ENCODE data around the gene SINHCAF. TPM values are rescaled to one million over a fixed set of nuclear protein-coding genes. Genes with fewer than 3 reads are reported as not detected.

SINHCAF gene
- total RNA-seq, 2 donors from 2014 or later, result 10.2 to 47.5 TPM

DNA sequence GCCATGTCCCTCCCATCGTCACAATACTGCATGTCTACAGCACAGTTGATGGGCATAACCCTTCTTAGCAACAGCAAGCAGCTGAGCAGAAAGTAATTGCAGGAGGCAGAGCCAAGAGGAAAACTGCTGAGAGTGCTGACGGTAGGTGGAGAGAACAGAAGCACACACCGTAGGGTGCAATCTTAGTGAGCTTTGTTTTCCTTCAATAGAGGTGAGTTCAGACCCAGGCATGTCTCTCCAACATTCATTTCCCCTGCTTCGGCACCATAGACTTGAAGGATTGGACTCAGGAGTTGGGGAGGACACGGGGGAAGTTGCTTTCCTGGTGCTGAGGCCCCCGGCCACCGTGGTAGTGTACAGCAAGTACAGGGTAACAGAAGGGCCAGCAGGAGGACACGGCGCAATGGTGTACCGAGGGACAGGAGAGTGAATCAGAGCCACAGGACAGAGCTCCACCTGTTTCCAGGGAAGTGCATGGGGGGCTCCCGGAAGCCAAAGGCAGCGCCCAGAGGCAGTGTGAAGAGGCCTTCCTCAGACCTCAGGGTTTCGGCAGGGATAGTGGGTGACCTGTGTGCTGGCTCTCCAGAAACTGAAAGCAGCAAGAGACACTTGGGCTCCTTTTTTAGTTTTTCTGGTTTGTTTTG, 36.3 kb upstream of the SINHCAF start:
- no peak for TF ChIP-seq CTCF (IDR thresholded peaks at IDR 0.05)
- H3K9me3 ChIP-seq, result no peaks in the 10 kb centered on the region
- H3K27me3 ChIP-seq (replicated peaks; ENCODE audit: insufficient read depth), result no peaks in the 10 kb centered on the region
- no peaks in the 10 kb centered on the region for H3K36me3 ChIP-seq
- no peak for DNase-seq (ENCODE audit: low spot score)
- no peak overlapping the region for H3K4me3 ChIP-seq
- no peak for ATAC-seq (ENCODE audit: insufficient number of reproducible peaks, low FRiP score, low read depth)
- H3K4me1 ChIP-seq (ENCODE audit: control insufficient read depth in 1 of 2, low read depth in 2 of 2), result no peaks in the 10 kb centered on the region
- no peak overlapping the region for H3K27ac ChIP-seq

- H3K36me3 ChIP-seq, result no peaks in the 10 kb centered on the region
- ATAC-seq (ENCODE audit: insufficient number of reproducible peaks, low FRiP score, low read depth) (no peak), DNase-seq (ENCODE audit: low spot score) (no peak)
- H3K27ac ChIP-seq, result no peak overlapping the region
- H3K4me3 ChIP-seq, result no peak overlapping the region
- H3K27me3 ChIP-seq (replicated peaks; ENCODE audit: insufficient read depth), result no peaks in the 10 kb centered on the region
- no peak for TF ChIP-seq CTCF (IDR thresholded peaks at IDR 0.05)
- H3K4me1 ChIP-seq (ENCODE audit: control insufficient read depth in 1 of 2, low read depth in 2 of 2), result no peaks in the 10 kb centered on the region
- H3K9me3 ChIP-seq, result no peaks in the 10 kb centered on the region
Measured at GRCh38 chr12:31361730-31362114, 35.8 kb upstream of the SINHCAF start.

GRCh38 chr12:31355747-31356107, 29.8 kb upstream of the SINHCAF start:
- no peak for DNase-seq (ENCODE audit: low spot score)
- ATAC-seq (ENCODE audit: insufficient number of reproducible peaks, low FRiP score, low read depth), result no peak
- Histone ChIP-seq H3K27ac (no peak overlapping the region), H3K27me3 (replicated peaks; ENCODE audit: insufficient read depth) (no peaks in the 10 kb centered on the region), H3K4me1 (ENCODE audit: control insufficient read depth in 1 of 2, low read depth in 2 of 2) (no peaks in the 10 kb centered on the region), H3K9me3 (no peaks in the 10 kb centered on the region), H3K36me3 (no peaks in the 10 kb centered on the region), H3K4me3 (no peak overlapping the region)
- TF ChIP-seq CTCF (IDR thresholded peaks at IDR 0.05), result no peak

- DNase-seq (ENCODE audit: low spot score) (no peak), ATAC-seq (ENCODE audit: insufficient number of reproducible peaks, low FRiP score, low read depth) (no peak)
- Histone ChIP-seq H3K9me3 (no peaks in the 10 kb centered on the region), H3K4me1 (ENCODE audit: control insufficient read depth in 1 of 2, low read depth in 2 of 2) (no peaks in the 10 kb centered on the region), H3K27me3 (replicated peaks; ENCODE audit: insufficient read depth) (no peaks in the 10 kb centered on the region), H3K36me3 (no peaks in the 10 kb centered on the region), H3K27ac (no peak overlapping the region), H3K4me3 (no peak overlapping the region)
- no peak for TF ChIP-seq CTCF (IDR thresholded peaks at IDR 0.05)
Measured at GRCh38 chr12:31353750-31354708, 28.1 kb upstream of the SINHCAF start.

DNA sequence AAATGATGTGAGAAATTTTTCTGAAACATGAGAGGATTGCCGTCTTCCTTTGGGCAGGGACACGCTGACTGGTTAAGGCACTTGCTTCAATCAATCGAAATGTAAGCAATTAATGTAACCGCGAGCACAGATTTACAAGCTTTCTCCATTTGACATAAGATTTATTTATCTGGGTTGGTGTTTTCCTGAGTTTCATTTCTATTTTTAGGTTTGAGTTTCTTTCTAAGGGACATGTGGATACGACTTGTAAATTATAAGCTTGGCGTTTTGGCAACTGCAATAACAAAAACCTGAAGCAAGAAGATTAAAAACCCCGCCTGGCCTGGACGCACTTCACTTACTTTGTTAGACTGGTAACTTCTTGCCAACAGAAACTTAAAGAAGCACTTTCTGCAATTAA, 20.3 kb upstream of the SINHCAF start:
- Histone ChIP-seq H3K9me3 (no peaks in the 10 kb centered on the region), H3K27ac (no peak overlapping the region), H3K36me3 (no peaks in the 10 kb centered on the region), H3K4me1 (ENCODE audit: control insufficient read depth in 1 of 2, low read depth in 2 of 2) (no peaks in the 10 kb centered on the region), H3K4me3 (peak overlapping the region; percentile 25), H3K27me3 (replicated peaks; ENCODE audit: insufficient read depth) (no peaks in the 10 kb centered on the region)
- ATAC-seq (ENCODE audit: insufficient number of reproducible peaks, low FRiP score, low read depth) (no peak), DNase-seq (ENCODE audit: low spot score) (no peak)
- TF ChIP-seq CTCF (IDR thresholded peaks at IDR 0.05), result no peak

Data from thoracic aorta (tissue), 2 donors.